MM.1S (cell line): ENCODE measurements around the gene PPP2R2C.

Source experiments
- CTCF ChIP-seq: fragments of 300-600 bp; sonication (generic); IDR thresholded peaks from 2 replicates; pipeline ENCODE4 v1.5.1; 2016; ENCODE audit warnings: antibody characterized with exemption, low read length, mixed read lengths
- EZH2 ChIP-seq: fragments of 300-600 bp; sonication (generic); optimal IDR thresholded peaks from 2 replicates; pipeline ENCODE3; 2017; ENCODE audit warnings: low read depth, mild to moderate bottlenecking, antibody characterized with exemption, low read length, mixed read lengths
- EZH2phosphoT487 ChIP-seq: fragments of 300-600 bp; sonication (generic); IDR thresholded peaks from 2 replicates; pipeline ENCODE4 v1.6.1; 2018; ENCODE audit warnings: antibody characterized with exemption, low read length

- TF ChIP-seq CTCF (no peak), EZH2 (no peak), EZH2phosphoT487 (no peak)
Measured at GRCh38 chr4:6425336-6425735, 47.1 kb downstream of the PPP2R2C start.
